IPS-18c (cell line): Measurements from ENCODE around the gene ADAMTSL1.

Experiments used
- H3K4me3 ChIP-seq: 2 replicates; pipeline ENCODE4 v1.7.0; 2013; ENCODE audit warnings: low read depth, mild to moderate bottlenecking, low read length, moderate library complexity; ENCODE audit not compliant: insufficient read depth
- H3K9me3 ChIP-seq: one replicate; pipeline ENCODE4 v1.6.1; 2013; ENCODE audit warnings: mild to moderate bottlenecking, low read length, moderate library complexity; ENCODE audit not compliant: control insufficient read depth, insufficient read depth

ADAMTSL1 gene

DNA sequence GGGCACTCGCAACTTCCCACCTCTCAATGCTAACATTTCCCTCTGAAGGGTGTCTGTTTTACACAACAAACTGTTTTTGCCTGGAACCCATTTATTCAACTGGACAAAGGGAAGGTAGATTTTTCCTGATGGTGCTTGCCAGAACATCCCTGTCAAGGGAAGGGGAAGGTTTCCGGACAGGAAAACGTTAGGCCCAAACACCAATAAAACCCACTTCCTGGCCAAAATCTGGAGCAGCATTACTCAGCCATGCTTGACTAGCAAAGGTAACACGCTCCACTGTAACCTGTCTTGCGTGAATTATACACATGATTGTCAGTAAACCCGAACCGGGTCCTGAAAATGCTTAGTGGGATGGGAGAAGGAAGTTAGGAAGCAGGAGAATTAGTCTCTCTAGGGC, 468.8 kb downstream of the ADAMTSL1 start:
- H3K4me3 ChIP-seq = no peak overlapping the region
- H3K9me3 ChIP-seq = no peaks in the 10 kb centered on the region

DNA sequence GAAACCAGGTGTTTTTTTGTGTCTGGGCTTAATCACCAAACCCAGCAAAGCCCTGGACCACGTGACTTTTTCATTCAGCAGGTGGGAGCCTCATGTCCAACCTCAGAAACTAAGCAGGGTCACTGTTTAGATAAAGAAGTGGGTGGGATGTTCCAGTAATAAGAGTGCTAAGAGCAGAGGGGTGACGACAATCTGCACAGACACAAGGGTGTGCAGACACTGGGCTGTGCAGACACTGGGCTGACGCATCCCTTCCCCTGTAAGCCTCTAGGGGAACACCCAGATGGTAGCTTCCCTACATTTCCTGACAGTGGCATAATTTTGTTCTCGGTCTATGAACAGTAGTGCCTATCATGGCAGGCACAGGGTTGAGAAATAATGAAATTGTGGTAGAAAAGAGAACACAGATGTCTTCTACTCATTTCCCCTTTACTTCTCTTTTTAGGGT, 474.0 kb downstream of the ADAMTSL1 start:
- Histone ChIP-seq H3K4me3 (no peak overlapping the region), H3K9me3 (no peaks in the 10 kb centered on the region)

DNA sequence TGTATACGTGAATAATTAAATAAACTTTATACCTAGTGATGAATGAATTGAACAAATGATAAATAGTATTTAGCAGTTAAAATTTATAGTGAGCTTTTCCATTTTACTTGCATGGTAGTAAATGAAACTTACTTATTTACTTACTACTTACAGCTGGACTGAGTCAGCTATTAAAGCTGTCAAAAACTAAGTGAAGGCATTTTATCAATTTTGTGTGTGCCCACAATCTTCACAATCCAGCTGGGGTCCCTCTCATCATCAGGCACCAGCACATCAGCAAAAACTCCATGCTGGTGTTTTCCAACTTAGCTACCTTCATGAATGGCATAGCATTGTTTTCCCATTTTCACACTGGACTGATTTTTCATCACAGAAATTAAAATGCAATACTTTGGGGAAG, 478.0 kb downstream of the ADAMTSL1 start:
- H3K9me3 ChIP-seq = no peaks in the 10 kb centered on the region
- no peak overlapping the region for H3K4me3 ChIP-seq

DNA sequence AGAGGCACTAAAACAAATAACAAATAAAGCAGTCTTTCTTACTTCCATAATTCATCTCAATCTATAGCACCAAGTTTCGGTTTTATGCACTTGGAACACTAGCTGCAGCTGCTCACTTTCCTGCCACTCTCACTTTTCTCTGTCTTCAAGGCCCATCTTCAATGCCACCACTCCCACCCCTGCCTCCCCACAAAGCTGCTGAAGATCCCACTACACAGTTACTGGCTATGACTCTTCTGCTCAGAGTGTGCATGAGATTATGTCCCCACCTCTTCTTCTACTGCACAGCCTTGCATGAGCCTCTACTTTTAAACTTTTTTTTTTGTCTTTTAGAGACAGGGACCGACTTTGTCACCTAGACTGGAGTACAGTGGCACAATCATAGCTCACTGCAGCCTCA, 481.7 kb downstream of the ADAMTSL1 start:
- no peaks in the 10 kb centered on the region for H3K9me3 ChIP-seq
- H3K4me3 ChIP-seq = no peak overlapping the region
